OCI-LY7 (cell line): Measurements from ENCODE around the gene FAM227B.

Experiments
- CTCF ChIP-seq: fragments of 200-600 bp; sonication (generic); conservative IDR thresholded peaks from 2 replicates; pipeline ENCODE4 v1.5.1; 2014; ENCODE audit warnings: mild to moderate bottlenecking, antibody characterized with exemption, low read length, moderate library complexity, mixed read lengths
- EZH2phosphoT487 ChIP-seq: fragments of 200-600 bp; sonication (generic); IDR thresholded peaks from 2 replicates; pipeline ENCODE4 v1.6.1; 2018; ENCODE audit warnings: low read depth, borderline replicate concordance, mild to moderate bottlenecking, mixed run types, antibody characterized with exemption, low read length, moderate library complexity, mixed read lengths

DNA sequence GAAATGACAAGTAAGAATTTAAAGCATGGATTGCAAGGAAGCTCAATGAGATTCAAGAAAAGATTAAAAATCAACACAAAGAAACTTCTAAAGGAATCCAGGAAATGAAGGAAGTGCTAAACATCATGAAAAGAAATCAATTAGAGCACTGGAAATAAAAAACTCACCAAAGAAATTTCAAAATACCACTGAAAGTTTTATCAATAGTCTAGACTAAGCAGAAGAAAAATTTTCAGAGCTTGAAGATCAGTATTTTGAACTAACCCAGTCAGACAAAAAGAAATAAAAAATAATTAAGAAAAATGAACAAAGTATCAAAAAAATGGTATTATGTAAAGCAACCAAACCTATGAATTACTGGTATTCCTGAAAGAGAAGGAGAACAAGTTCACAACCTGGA is 60.6 kb downstream of the FAM227B start:
- TF ChIP-seq CTCF (no peak), EZH2phosphoT487 (no peak)
